MG63 (cell line): ENCODE results near the gene GAREM2. TPM values are rescaled to one million over a fixed set of nuclear protein-coding genes. Genes with fewer than 3 reads are reported as not detected.

Source experiments
- DNase-seq: peaks from one replicate; pipeline ENCODE4 v3.0.0-alpha.2; 2020
- H3K27me3 ChIP-seq: fragments of 250-450 bp; sonication (Bioruptor Pico); 2 replicates; pipeline ENCODE4 v1.5.1; 2020; ENCODE audit warnings: mild to moderate bottlenecking, moderate library complexity
- H3K36me3 ChIP-seq: fragments of 250-450 bp; sonication (Bioruptor Pico); 2 replicates; pipeline ENCODE4 v1.5.1; 2020; ENCODE audit warnings: mild to moderate bottlenecking, moderate library complexity
- H3K4me3 ChIP-seq: fragments of 250-450 bp; sonication (Bioruptor Pico); 2 replicates; pipeline ENCODE4 v1.5.1; 2020; ENCODE audit warnings: mild to moderate bottlenecking, moderate library complexity
- H3K9me3 ChIP-seq: fragments of 250-450 bp; sonication (Bioruptor Pico); 2 replicates; pipeline ENCODE4 v1.5.1; 2020; ENCODE audit warnings: mild to moderate bottlenecking, moderate library complexity
- total RNA-seq: library from RNA; depleted of rRNA; stranded (reverse); fragments of >200 nt; shearing (Covaris generic); gene quantifications from 2 replicates; pipeline ENCODE4 v1.2.3, GENCODE V29; 2014; ENCODE audit warnings: low replicate concordance

Gene GAREM2
- total RNA-seq, 1 experiment from 2014 or later: 0.33 TPM

- peaks cover 77% of the 10 kb centered on the region for H3K36me3 ChIP-seq
- no peak overlapping the region for H3K4me3 ChIP-seq
- H3K27me3 ChIP-seq: no peaks in the 10 kb centered on the region
- DNase-seq: no peak
- no peaks in the 10 kb centered on the region for H3K9me3 ChIP-seq
These were observed 24.0 kb downstream of the GAREM2 start for GRCh38 chr2:26196683-26197418.

GRCh38 chr2:26197516-26197915 is 24.6 kb downstream of the GAREM2 start:
- no peaks in the 10 kb centered on the region for H3K27me3 ChIP-seq
- H3K4me3 ChIP-seq: no peak overlapping the region
- peaks cover 82% of the 10 kb centered on the region for H3K36me3 ChIP-seq
- no peak for DNase-seq
- H3K9me3 ChIP-seq: no peaks in the 10 kb centered on the region

GRCh38 chr2:26202981-26203490 is 30.1 kb downstream of the GAREM2 start:
- Histone ChIP-seq H3K27me3 (no peaks in the 10 kb centered on the region), H3K4me3 (no peak overlapping the region), H3K36me3 (peaks cover 60% of the 10 kb centered on the region), H3K9me3 (no peaks in the 10 kb centered on the region)
- DNase-seq: no peak

GRCh38 chr2:26203906-26204305 is 31.0 kb downstream of the GAREM2 start:
- Histone ChIP-seq H3K9me3 (no peaks in the 10 kb centered on the region), H3K4me3 (no peak overlapping the region), H3K36me3 (peaks cover 66% of the 10 kb centered on the region), H3K27me3 (no peaks in the 10 kb centered on the region)
- DNase-seq: no peak

GRCh38 chr2:26212011-26212410 is 39.1 kb downstream of the GAREM2 start:
- DNase-seq: no peak
- peaks cover 70% of the 10 kb centered on the region for H3K36me3 ChIP-seq
- H3K27me3 ChIP-seq: no peaks in the 10 kb centered on the region
- H3K4me3 ChIP-seq: no peak overlapping the region
- H3K9me3 ChIP-seq: no peaks in the 10 kb centered on the region

GRCh38 chr2:26214759-26215158 is 41.9 kb downstream of the GAREM2 start:
- peaks cover 13% of the 10 kb centered on the region for H3K9me3 ChIP-seq
- H3K4me3 ChIP-seq: no peak overlapping the region
- no peaks in the 10 kb centered on the region for H3K27me3 ChIP-seq
- H3K36me3 ChIP-seq: peaks cover 75% of the 10 kb centered on the region
- DNase-seq: no peak

- Histone ChIP-seq H3K4me3 (no peak overlapping the region), H3K36me3 (peaks cover 79% of the 10 kb centered on the region), H3K27me3 (no peaks in the 10 kb centered on the region), H3K9me3 (peaks cover 13% of the 10 kb centered on the region)
- DNase-seq: no peak
These were observed 42.9 kb downstream of the GAREM2 start for GRCh38 chr2:26215833-26216232.

- Histone ChIP-seq H3K27me3 (no peaks in the 10 kb centered on the region), H3K4me3 (no peak overlapping the region), H3K36me3 (peaks cover 79% of the 10 kb centered on the region), H3K9me3 (peaks cover 13% of the 10 kb centered on the region)
- no peak for DNase-seq
These were observed 43.7 kb downstream of the GAREM2 start for GRCh38 chr2:26216587-26216986.

- H3K36me3 ChIP-seq: peaks cover 81% of the 10 kb centered on the region
- H3K9me3 ChIP-seq: peaks cover 13% of the 10 kb centered on the region
- no peaks in the 10 kb centered on the region for H3K27me3 ChIP-seq
- H3K4me3 ChIP-seq: no peak overlapping the region
- DNase-seq: no peak
These were observed 44.8 kb downstream of the GAREM2 start for GRCh38 chr2:26217720-26218119.

GRCh38 chr2:26223018-26223417 is 50.1 kb downstream of the GAREM2 start:
- peaks cover 5% of the 10 kb centered on the region for H3K9me3 ChIP-seq
- H3K27me3 ChIP-seq: no peaks in the 10 kb centered on the region
- no peak for DNase-seq
- peaks cover 72% of the 10 kb centered on the region for H3K36me3 ChIP-seq
- H3K4me3 ChIP-seq: no peak overlapping the region

- peaks cover 73% of the 10 kb centered on the region for H3K36me3 ChIP-seq
- H3K9me3 ChIP-seq: no peaks in the 10 kb centered on the region
- no peak for DNase-seq
- no peak overlapping the region for H3K4me3 ChIP-seq
- no peaks in the 10 kb centered on the region for H3K27me3 ChIP-seq
These were observed 51.2 kb downstream of the GAREM2 start for GRCh38 chr2:26224095-26224494.

- no peaks in the 10 kb centered on the region for H3K27me3 ChIP-seq
- H3K4me3 ChIP-seq: no peak overlapping the region
- no peak for DNase-seq
- peaks cover 78% of the 10 kb centered on the region for H3K36me3 ChIP-seq
- no peaks in the 10 kb centered on the region for H3K9me3 ChIP-seq
These were observed 56.7 kb downstream of the GAREM2 start for GRCh38 chr2:26229595-26229994.

GRCh38 chr2:26230806-26231205 is 57.9 kb downstream of the GAREM2 start:
- peaks cover 80% of the 10 kb centered on the region for H3K36me3 ChIP-seq
- no peak for DNase-seq
- H3K9me3 ChIP-seq: no peaks in the 10 kb centered on the region

GRCh38 chr2:26235089-26235488 is 62.2 kb downstream of the GAREM2 start:
- H3K36me3 ChIP-seq: peaks cover 68% of the 10 kb centered on the region
- H3K4me3 ChIP-seq: no peak overlapping the region
- no peak for DNase-seq
- no peaks in the 10 kb centered on the region for H3K27me3 ChIP-seq
- no peaks in the 10 kb centered on the region for H3K9me3 ChIP-seq

More at GRCh38 chr2:26230806-26231205, 57.9 kb downstream of the GAREM2 start:
- H3K27me3 ChIP-seq: no peaks in the 10 kb centered on the region
- H3K4me3 ChIP-seq: no peak overlapping the region

- H3K4me3 ChIP-seq: no peak overlapping the region
- DNase-seq: no peak
- peaks cover 50% of the 10 kb centered on the region for H3K36me3 ChIP-seq
- H3K9me3 ChIP-seq: no peaks in the 10 kb centered on the region
- no peaks in the 10 kb centered on the region for H3K27me3 ChIP-seq
These were observed 65.0 kb downstream of the GAREM2 start for GRCh38 chr2:26237868-26238267.

GRCh38 chr2:26238311-26238958 is 65.5 kb downstream of the GAREM2 start:
- no peak overlapping the region for H3K4me3 ChIP-seq
- H3K27me3 ChIP-seq: no peaks in the 10 kb centered on the region
- H3K36me3 ChIP-seq: peaks cover 44% of the 10 kb centered on the region
- DNase-seq: no peak
- no peaks in the 10 kb centered on the region for H3K9me3 ChIP-seq
